Upper lobe of left lung (tissue), 6 donors: Measurements from ENCODE around the gene TTLL12. TPM values are rescaled to one million over a fixed set of nuclear protein-coding genes. Genes with fewer than 3 reads are reported as not detected.

Experiments used
- ATAC-seq, 2 donors: fragments of 200-7000 bp; cut with Tn5 transposase; one replicate each; pipeline ENCODE4 v1.9.1; 2022; ENCODE audit warnings: mild to moderate bottlenecking in 2 of 2, moderate library complexity in 2 of 2; ENCODE audit not compliant: low FRiP score in 2 of 2
- DNase-seq, 2 donors: peaks; one replicate each; pipeline ENCODE4 v3.0.0-alpha.2; 2019 to 2020
- H3K27ac ChIP-seq, 4 donors: fragments of 200-600 bp; sonication (generic); one replicate each; pipeline ENCODE4 v1.5.1; 2016 to 2019
- H3K27me3 ChIP-seq, 4 donors: fragments of 200-600 bp; sonication (generic); one replicate each; pipeline ENCODE4 v1.5.1; 2017 to 2019
- H3K36me3 ChIP-seq, 4 donors: fragments of 200-600 bp; sonication (generic); one replicate each; pipeline ENCODE4 v1.5.1; 2016 to 2019
- H3K4me1 ChIP-seq, 4 donors: fragments of 200-600 bp; sonication (generic); one replicate each; pipeline ENCODE4 v1.5.1; 2018 to 2019
- H3K4me3 ChIP-seq, 4 donors: fragments of 200-600 bp; sonication (generic); one replicate each; pipeline ENCODE4 v1.5.1; 2017 to 2019; ENCODE audit warnings: mild to moderate bottlenecking in 2 of 4, moderate library complexity in 1 of 4
- H3K9me3 ChIP-seq, 4 donors: fragments of 200-600 bp; sonication (generic); one replicate each; pipeline ENCODE4 v1.5.1; 2018 to 2019
- CTCF ChIP-seq, 6 experiments: fragments of 450-650 bp in 4 of 6; fragments of 200-600 bp in 2 of 6; sonication (generic) in 2 of 6; IDR thresholded peaks; one replicate each; pipeline ENCODE4 v1.5.1; 2016 to 2019; ENCODE audit warnings: antibody characterized with exemption in 6 of 6
- EP300 ChIP-seq, 4 donors: sonication (generic); formaldehyde crosslinking; IDR thresholded peaks; one replicate each; pipeline ENCODE4 v1.5.1; 2017; ENCODE audit warnings: antibody characterized with exemption in 4 of 4, control low read depth in 2 of 4
- POLR2A ChIP-seq, 4 donors: fragments of 450-650 bp; IDR thresholded peaks; one replicate each; pipeline ENCODE4 v1.5.1; 2016 to 2017; ENCODE audit warnings: antibody characterized with exemption in 4 of 4, mild to moderate bottlenecking in 2 of 4
- POLR2AphosphoS5 ChIP-seq, 2 donors: sonication (generic); formaldehyde crosslinking; IDR thresholded peaks; one replicate each; pipeline ENCODE4 v1.5.1; 2017; ENCODE audit warnings: antibody characterized with exemption in 2 of 2
- WGBS, 2 donors: methylation state at CpG; one replicate each; pipeline ENCODE4 v1.1.5; 2017 to 2018; 5-methylcytosine and 5-hydroxymethylcytosine counted together
- total RNA-seq, 6 donors: library from RNA; depleted of rRNA in 4 of 6; stranded (reverse); fragments of >200 nt in 4 of 6; gene quantifications; one replicate each; pipeline versions ENCODE4 v1.1.0 to v1.2.1, GENCODE V29; 2016 to 2021
- donor health status: DM: no; HTN: no; CAD: no; lungs with moderate emphysema.
- donor health status: DM: no; HTN: yes; CAD: no; lungs with severe emphysema.

Gene TTLL12
- total RNA-seq, 6 donors from 2014 or later = 19.6 to 49.2 (median 25.0) TPM

GRCh38 chr22:43216738-43217137 lies 29.8 kb upstream of the TTLL12 start:
- ATAC-seq (no peak), DNase-seq (no peak)
- Histone ChIP-seq H3K27me3 (no peaks in the 10 kb centered on the region), H3K36me3 (no peaks in the 10 kb centered on the region), H3K4me3 (no peak overlapping the region), H3K4me1 (no peaks in the 10 kb centered on the region), H3K9me3 (no peaks in the 10 kb centered on the region), H3K27ac (no peak overlapping the region)
- WGBS, 2 donors = 84 to 88% methylated on average over 2 to 6 of the region's 6 CpGs
- no peak for TF ChIP-seq CTCF (IDR thresholded peaks at IDR 0.05)
- no peak for TF ChIP-seq EP300 (IDR thresholded peaks at IDR 0.05)
- TF ChIP-seq POLR2AphosphoS5 (IDR thresholded peaks at IDR 0.05) = no peak
- TF ChIP-seq POLR2A (IDR thresholded peaks at IDR 0.05) = no peak

- no peak for ATAC-seq
- H3K4me3 ChIP-seq = no peak overlapping the region
These were observed 27.0 kb upstream of the TTLL12 start for GRCh38 chr22:43213962-43214361.

GRCh38 chr22:43213051-43213450 lies 26.1 kb upstream of the TTLL12 start:
- no peaks in the 10 kb centered on the region for H3K4me1 ChIP-seq
- no peak overlapping the region for H3K27ac ChIP-seq
- WGBS, 2 donors = 66 to 83% methylated on average over 1 to 8 of the region's 8 CpGs
- H3K36me3 ChIP-seq = peaks cover 0 to 11% (median 0%) of the 10 kb centered on the region in 4 donors
- no peak overlapping the region for H3K4me3 ChIP-seq
- TF ChIP-seq POLR2AphosphoS5 (IDR thresholded peaks at IDR 0.05) (no peak), EP300 (IDR thresholded peaks at IDR 0.05) (no peak), POLR2A (IDR thresholded peaks at IDR 0.05) (no peak), CTCF (IDR thresholded peaks at IDR 0.05) (no peak)
- H3K9me3 ChIP-seq = no peaks in the 10 kb centered on the region
- no peaks in the 10 kb centered on the region for H3K27me3 ChIP-seq
- no peak for DNase-seq
- ATAC-seq = no peak

More at GRCh38 chr22:43213962-43214361, 27.0 kb upstream of the TTLL12 start:
- 84% methylated on average over 12 of the region's 12 CpGs; no CpG with 5 or more reads in 1 of the 2 donors for WGBS, 2 donors
- Histone ChIP-seq H3K27ac (no peak overlapping the region), H3K4me1 (no peaks in the 10 kb centered on the region), H3K9me3 (no peaks in the 10 kb centered on the region), H3K36me3 (peaks cover 0 to 11% (median 0%) of the 10 kb centered on the region in 4 donors), H3K27me3 (no peaks in the 10 kb centered on the region)
- TF ChIP-seq POLR2A (IDR thresholded peaks at IDR 0.05) = no peak
- no peak for TF ChIP-seq CTCF (IDR thresholded peaks at IDR 0.05)
- no peak for TF ChIP-seq EP300 (IDR thresholded peaks at IDR 0.05)
- TF ChIP-seq POLR2AphosphoS5 (IDR thresholded peaks at IDR 0.05) = no peak
- DNase-seq = peak in 1 of 2 donors; percentile 69

- no peak for TF ChIP-seq EP300 (IDR thresholded peaks at IDR 0.05)
- H3K9me3 ChIP-seq = no peaks in the 10 kb centered on the region
- H3K4me1 ChIP-seq = no peaks in the 10 kb centered on the region
- H3K36me3 ChIP-seq = peaks cover 0 to 11% (median 0%) of the 10 kb centered on the region in 4 donors
- DNase-seq = peak in 1 of 2 donors; percentile 70
- no peaks in the 10 kb centered on the region for H3K27me3 ChIP-seq
- 88 to 92% methylated on average over 9 to 21 of the region's 23 CpGs for WGBS, 2 donors
- H3K27ac ChIP-seq = no peak overlapping the region
- H3K4me3 ChIP-seq = no peak overlapping the region
- no peak for ATAC-seq
These were observed 25.6 kb upstream of the TTLL12 start for GRCh38 chr22:43212434-43212952.

GRCh38 chr22:43211941-43212433 lies 25.1 kb upstream of the TTLL12 start:
- TF ChIP-seq POLR2A (IDR thresholded peaks at IDR 0.05) = no peak
- no peak for TF ChIP-seq EP300 (IDR thresholded peaks at IDR 0.05)
- TF ChIP-seq POLR2AphosphoS5 (IDR thresholded peaks at IDR 0.05) = no peak
- TF ChIP-seq CTCF (IDR thresholded peaks at IDR 0.05) = no peak
- no peak overlapping the region for H3K4me3 ChIP-seq
- no peaks in the 10 kb centered on the region for H3K9me3 ChIP-seq
- H3K36me3 ChIP-seq = peaks cover 0 to 11% (median 0%) of the 10 kb centered on the region in 4 donors
- no peaks in the 10 kb centered on the region for H3K4me1 ChIP-seq
- DNase-seq (no peak), ATAC-seq (no peak)
- H3K27ac ChIP-seq = no peak overlapping the region
- 80 to 90% methylated on average over 2 to 12 of the region's 13 CpGs for WGBS, 2 donors
- H3K27me3 ChIP-seq = no peaks in the 10 kb centered on the region
